OCI-LY1 (cell line): ENCODE results near the gene STAMBP.

Source experiments
- H2AFZ ChIP-seq: fragments of 200-600 bp; sonication (generic), shearing (Covaris generic); 2 replicates; pipeline ENCODE4 v1.6.0; 2014; ENCODE audit warnings: antibody characterized with exemption, mild to moderate bottlenecking, low read length
- H3F3A ChIP-seq: fragments of 200-600 bp; sonication (generic), shearing (Covaris generic); 2 replicates; pipeline ENCODE4 v1.6.0; 2014; ENCODE audit warnings: mild to moderate bottlenecking, antibody characterized with exemption, low read length, moderate library complexity; ENCODE audit not compliant: insufficient read depth
- H3K27ac ChIP-seq: fragments of 200-600 bp; sonication (generic); 2 replicates; pipeline ENCODE4 v1.5.1; 2014; ENCODE audit warnings: low read length, mixed run types, mild to moderate bottlenecking, low read depth; ENCODE audit not compliant: poor library complexity, severe bottlenecking
- H3K27me3 ChIP-seq: fragments of 200-600 bp; sonication (generic); 2 replicates; pipeline ENCODE4 v1.6.0; 2014; ENCODE audit warnings: antibody characterized with exemption, mild to moderate bottlenecking, low read length, moderate library complexity; ENCODE audit not compliant: insufficient read depth
- H3K36me3 ChIP-seq: fragments of 200-600 bp; sonication (generic); 2 replicates; pipeline ENCODE4 v1.6.1; 2014; ENCODE audit warnings: mild to moderate bottlenecking, antibody characterized with exemption, low read length, moderate library complexity, mixed read lengths; ENCODE audit not compliant: insufficient read depth
- H3K4me1 ChIP-seq: fragments of 200-600 bp; sonication (generic); 2 replicates; pipeline ENCODE4 v1.5.1; 2014; ENCODE audit warnings: mild to moderate bottlenecking, low read length, moderate library complexity; ENCODE audit not compliant: insufficient read depth, severe bottlenecking
- H3K4me2 ChIP-seq: fragments of 200-600 bp; sonication (generic), shearing (Covaris generic); 2 replicates; pipeline ENCODE4 v1.6.1; 2014; ENCODE audit warnings: low read length
- H3K4me3 ChIP-seq: fragments of 200-600 bp; sonication (generic); 2 replicates; pipeline ENCODE4 v1.5.1; 2014; ENCODE audit warnings: low read length, low read depth, mild to moderate bottlenecking, mixed read lengths; ENCODE audit not compliant: poor library complexity, severe bottlenecking
- H3K79me2 ChIP-seq: fragments of 200-600 bp; shearing (Covaris generic); 2 replicates; pipeline ENCODE4 v1.6.1; 2016; ENCODE audit warnings: mixed run types, low read length, mixed read lengths; ENCODE audit not compliant: insufficient read depth
- H3K9ac ChIP-seq: fragments of 200-600 bp; sonication (generic), shearing (Covaris generic); 2 replicates; pipeline ENCODE4 v1.6.1; 2014; ENCODE audit warnings: mild to moderate bottlenecking, low read length, mixed read lengths
- H3K9me2 ChIP-seq: fragments of 200-600 bp; sonication (generic), shearing (Covaris generic); 2 replicates; pipeline ENCODE4 v1.6.1; 2014; ENCODE audit warnings: low read depth, mild to moderate bottlenecking, low read length, mixed read lengths
- H3K9me3 ChIP-seq: fragments of 200-600 bp; shearing (Covaris generic); 2 replicates; pipeline ENCODE4 v1.6.1; 2014; ENCODE audit warnings: low read length, mixed read lengths
- H4K20me1 ChIP-seq: fragments of 200-600 bp; sonication (generic), shearing (Covaris generic); 2 replicates; pipeline ENCODE4 v1.6.0; 2016; ENCODE audit warnings: mild to moderate bottlenecking, low read length; ENCODE audit not compliant: insufficient read depth
- CTCF ChIP-seq: fragments of 200-600 bp; sonication (generic), shearing (Covaris generic); IDR thresholded peaks from 2 replicates; pipeline ENCODE4 v1.5.1; 2017; ENCODE audit warnings: mild to moderate bottlenecking, antibody characterized with exemption, low read length, moderate library complexity, mixed read lengths
- EZH2 ChIP-seq: fragments of 200-600 bp; sonication (generic), shearing (Covaris generic); IDR thresholded peaks from 2 replicates; pipeline ENCODE4 v1.8.0; 2017; ENCODE audit warnings: borderline replicate concordance, mixed run types, mild to moderate bottlenecking, antibody characterized with exemption, low read length, moderate library complexity, mixed read lengths

STAMBP gene

GRCh38 chr2:73837847-73838585 is 9.3 kb downstream of the STAMBP start:
- peaks cover 37% of the 10 kb centered on the region for H3K36me3 ChIP-seq
- TF ChIP-seq CTCF, result no peak
- no peak for TF ChIP-seq EZH2
- H2AFZ ChIP-seq, result no peak overlapping the region
- H3K27ac ChIP-seq, result no peak overlapping the region
- H3K4me3 ChIP-seq, result no peak overlapping the region
- no peaks in the 10 kb centered on the region for H4K20me1 ChIP-seq
- no peaks in the 10 kb centered on the region for H3K27me3 ChIP-seq
- H3K4me1 ChIP-seq, result no peaks in the 10 kb centered on the region
- no peaks in the 10 kb centered on the region for H3K9me2 ChIP-seq
- H3F3A ChIP-seq, result no peaks in the 10 kb centered on the region
- no peak overlapping the region for H3K9ac ChIP-seq
- H3K9me3 ChIP-seq, result no peaks in the 10 kb centered on the region
- H3K79me2 ChIP-seq, result no peaks in the 10 kb centered on the region
- H3K4me2 ChIP-seq, result no peak overlapping the region

GRCh38 chr2:73838889-73839534 is 10.3 kb downstream of the STAMBP start:
- no peak overlapping the region for H3K4me3 ChIP-seq
- no peak for TF ChIP-seq EZH2
- TF ChIP-seq CTCF, result no peak
- H3F3A ChIP-seq, result no peaks in the 10 kb centered on the region
- H3K9ac ChIP-seq, result no peak overlapping the region
- H2AFZ ChIP-seq, result no peak overlapping the region
- H3K27me3 ChIP-seq, result no peaks in the 10 kb centered on the region
- H3K27ac ChIP-seq, result no peak overlapping the region
- H3K4me2 ChIP-seq, result no peak overlapping the region
- no peaks in the 10 kb centered on the region for H3K4me1 ChIP-seq
- H4K20me1 ChIP-seq, result no peaks in the 10 kb centered on the region
- no peaks in the 10 kb centered on the region for H3K9me2 ChIP-seq
- H3K36me3 ChIP-seq, result peaks cover 28% of the 10 kb centered on the region; the same call in 1 of the 2 replicates
- no peaks in the 10 kb centered on the region for H3K79me2 ChIP-seq
- H3K9me3 ChIP-seq, result no peaks in the 10 kb centered on the region

GRCh38 chr2:73839653-73840411 is 11.1 kb downstream of the STAMBP start:
- Histone ChIP-seq H3K79me2 (no peaks in the 10 kb centered on the region), H3F3A (no peaks in the 10 kb centered on the region), H3K9me3 (no peaks in the 10 kb centered on the region), H3K4me2 (no peak overlapping the region), H3K9me2 (no peaks in the 10 kb centered on the region), H3K4me1 (no peaks in the 10 kb centered on the region), H3K36me3 (peaks cover 25% of the 10 kb centered on the region; the same call in 1 of the 2 replicates), H3K27ac (no peak overlapping the region), H4K20me1 (no peaks in the 10 kb centered on the region), H2AFZ (no peak overlapping the region), H3K9ac (no peak overlapping the region), H3K27me3 (no peaks in the 10 kb centered on the region), H3K4me3 (no peak overlapping the region)
- TF ChIP-seq EZH2 (no peak), CTCF (no peak)
